Right renal pelvis (tissue), 4 donors: ENCODE results near the gene ADORA1. TPM values are rescaled to one million over a fixed set of nuclear protein-coding genes. Genes with fewer than 3 reads are reported as not detected.

Experiments
- DNase-seq, 4 donors: peaks; one replicate each; pipeline ENCODE4 v3.0.0-alpha.2; 2013; ENCODE audit warnings: low read depth in 4 of 4, low spot score in 3 of 4, missing footprints in 1 of 4
- polyA plus RNA-seq, 4 donors: library from polyadenylated mRNA; unstranded; fragments of 120-200 nt; gene quantifications; one replicate each; pipeline ENCODE4 v1.2.1, GENCODE V29; 2013; ENCODE audit not compliant: insufficient read length in 4 of 4

The ADORA1 gene
- polyA plus RNA-seq, 4 donors = 5.8 to 6.9 (median 6.5) TPM

DNA sequence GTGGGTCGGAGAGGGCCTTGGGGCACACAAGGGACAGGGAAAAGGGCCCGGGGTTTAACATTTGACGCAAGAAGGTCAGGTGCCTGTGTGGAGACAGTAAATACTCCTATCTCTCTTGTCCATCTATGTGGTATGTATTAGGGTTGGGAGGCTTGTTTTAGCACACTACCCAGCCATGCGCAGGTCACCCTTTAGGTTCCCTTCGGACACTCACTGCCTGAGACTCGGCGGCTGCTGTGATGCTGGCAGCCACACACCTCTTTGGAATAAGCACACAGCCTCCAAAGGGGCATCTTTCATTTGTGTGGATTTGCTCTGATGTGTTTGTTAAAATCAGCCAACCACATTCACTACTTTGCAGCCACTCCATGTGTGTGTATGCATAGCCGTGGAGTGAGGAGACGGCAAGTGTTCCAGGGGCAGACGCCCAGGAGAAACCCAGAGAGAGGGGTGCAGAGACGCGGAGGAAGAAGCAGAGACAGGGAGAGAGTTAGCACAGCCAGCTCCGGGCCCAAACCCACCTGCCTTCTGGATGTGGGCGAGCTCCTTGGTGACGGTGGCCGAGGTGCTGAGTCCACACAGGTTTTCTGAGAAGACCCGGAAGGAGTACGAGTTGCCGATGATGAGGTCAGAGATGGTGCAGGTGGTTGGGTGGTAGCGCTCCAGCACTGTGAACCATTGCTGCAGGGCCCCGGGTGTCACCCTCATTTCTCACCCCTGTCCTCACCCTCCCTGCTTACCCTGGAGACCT lies 42.4 kb downstream of the ADORA1 start:
- no peak for DNase-seq

DNA sequence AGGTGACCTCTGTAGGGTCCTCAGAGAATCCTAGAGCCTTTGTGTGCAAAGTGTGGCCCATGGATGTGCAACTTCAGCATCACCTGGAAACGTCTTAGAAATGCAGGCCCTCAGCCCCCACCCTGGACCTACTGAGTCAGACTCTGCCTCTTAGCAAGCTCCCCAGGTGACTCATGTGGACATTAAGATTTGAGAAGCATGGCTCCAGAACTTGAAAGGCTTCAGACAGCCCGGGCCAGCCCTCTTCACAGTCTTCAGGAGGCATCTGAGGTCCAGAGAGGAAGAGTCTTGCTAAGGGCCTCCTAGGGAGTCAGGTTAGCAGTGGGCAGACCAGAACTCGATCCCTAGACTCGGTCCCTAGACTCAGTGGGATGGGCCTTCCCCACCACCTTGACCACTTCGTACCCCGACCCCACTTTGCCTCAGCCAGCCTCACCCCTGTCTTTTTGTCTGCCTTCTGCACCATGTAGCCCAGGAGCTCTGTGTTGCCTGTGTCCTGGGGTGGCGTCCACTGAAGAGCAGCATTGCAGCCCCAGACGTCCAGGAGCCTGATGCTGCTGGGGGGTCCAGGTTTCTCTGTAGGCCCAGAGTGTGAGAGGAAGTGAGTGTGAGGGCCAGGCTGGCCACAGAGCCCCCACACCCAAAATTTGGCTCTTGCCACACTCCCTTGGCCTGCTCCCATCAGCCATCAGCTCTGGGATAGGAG lies 43.3 kb downstream of the ADORA1 start:
- DNase-seq = no peak

DNA sequence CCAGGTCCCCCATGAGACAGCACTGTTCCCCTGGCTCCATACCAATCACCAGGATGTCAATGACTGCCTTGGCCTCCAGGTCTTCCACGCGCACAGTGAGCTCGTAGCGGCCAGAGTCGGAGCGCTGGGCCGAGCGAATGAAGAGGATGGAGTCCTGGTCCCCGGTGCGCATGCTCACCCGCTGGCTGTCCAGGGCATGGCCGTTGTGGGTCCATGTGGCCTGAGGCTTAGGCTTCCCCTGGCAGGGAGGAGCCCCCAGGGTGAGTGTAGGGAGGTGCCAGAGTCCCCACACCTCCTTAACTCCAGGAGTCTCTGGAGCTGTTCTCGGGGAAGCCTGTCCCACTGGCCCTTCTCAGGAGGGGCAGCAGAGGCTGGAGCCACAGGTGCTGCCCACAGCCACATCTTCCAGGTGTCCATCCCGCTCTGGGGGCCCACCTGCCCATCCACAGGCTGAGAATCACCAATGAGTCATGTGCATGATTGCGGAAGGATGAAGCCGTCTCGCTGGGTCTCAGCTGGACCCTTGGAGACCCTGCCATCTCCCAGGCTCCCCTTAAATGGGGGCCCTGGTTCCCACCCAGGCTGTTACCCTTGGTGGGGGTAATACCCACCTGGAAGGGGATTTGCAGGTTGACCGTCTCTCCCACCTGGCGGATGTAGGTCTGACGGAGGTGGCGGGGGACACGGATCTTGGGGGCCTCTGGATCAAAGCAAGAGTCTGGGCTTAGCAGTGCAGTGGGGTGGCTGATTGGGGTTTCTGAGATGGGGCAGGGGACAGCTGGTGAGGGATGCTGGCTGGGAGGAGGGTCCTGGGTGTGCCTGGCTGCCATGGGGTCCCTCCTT lies 44.0 kb downstream of the ADORA1 start:
- no peak for DNase-seq

DNA sequence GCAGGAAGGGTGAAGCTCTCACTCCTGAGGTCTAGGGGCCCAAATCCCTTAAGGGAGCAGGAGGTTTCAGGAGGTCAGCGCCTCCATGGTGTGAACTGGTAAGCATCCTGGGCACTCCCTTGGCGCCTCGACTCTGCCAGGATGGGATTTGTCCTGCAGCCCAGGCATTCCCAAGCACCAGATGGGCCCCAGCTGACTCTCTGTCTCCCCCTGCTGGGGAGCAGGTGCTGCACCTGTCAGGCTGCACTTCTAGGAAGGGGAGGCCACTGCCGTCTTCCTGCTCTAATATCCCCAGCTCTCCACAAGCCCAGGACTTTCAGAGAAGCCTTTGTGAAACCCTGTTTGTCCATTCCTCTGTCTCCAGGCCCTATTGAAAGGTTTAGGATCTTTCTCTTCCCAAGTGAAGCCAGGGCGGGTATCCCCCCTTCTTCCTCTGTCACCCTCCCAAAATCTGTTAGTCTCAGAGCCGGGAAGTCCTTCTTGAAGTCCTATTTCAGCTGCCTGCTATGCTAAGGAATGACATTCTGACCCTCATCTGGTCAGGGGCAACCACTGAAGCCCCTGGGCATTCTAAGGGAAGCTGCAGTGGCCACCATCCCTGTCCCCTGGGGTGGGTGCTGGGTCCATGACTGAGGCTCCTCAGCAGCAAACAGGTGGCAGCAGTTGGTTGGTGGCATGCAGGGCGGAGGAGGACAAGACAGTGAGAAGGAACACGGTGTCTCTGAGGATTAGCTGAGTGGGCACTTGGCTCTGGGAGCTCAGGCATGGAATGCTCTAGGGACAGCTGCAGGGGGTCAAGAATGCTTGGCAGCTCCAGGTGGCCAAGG lies 44.9 kb downstream of the ADORA1 start:
- DNase-seq = no peak

DNA sequence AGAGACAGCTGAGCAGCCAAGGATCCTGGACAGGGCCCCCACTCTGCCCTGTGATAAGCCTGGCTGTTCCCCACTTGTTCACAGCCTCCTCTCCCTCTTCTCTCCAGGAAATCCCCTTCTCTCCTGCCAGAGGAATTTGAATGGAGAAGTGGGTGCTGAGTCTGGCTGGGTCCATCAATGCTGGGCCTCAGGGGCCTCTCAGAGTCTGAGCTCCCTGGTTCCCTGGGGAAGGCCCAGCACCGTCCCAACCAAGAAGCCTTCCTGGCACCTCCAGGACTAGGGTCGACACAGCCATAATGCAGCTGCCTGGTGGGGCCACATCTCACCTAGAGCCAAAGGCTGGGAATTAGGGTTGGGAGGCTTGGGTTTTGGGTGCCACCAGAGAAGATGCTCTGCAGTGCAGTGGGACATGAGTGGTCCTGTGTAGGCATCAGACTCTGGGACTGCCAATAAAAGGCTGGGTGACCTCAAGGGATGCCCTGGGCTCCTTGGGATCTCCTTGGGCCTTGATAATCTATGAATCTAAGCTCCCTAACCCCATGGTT lies 45.6 kb downstream of the ADORA1 start:
- DNase-seq = no peak

DNA sequence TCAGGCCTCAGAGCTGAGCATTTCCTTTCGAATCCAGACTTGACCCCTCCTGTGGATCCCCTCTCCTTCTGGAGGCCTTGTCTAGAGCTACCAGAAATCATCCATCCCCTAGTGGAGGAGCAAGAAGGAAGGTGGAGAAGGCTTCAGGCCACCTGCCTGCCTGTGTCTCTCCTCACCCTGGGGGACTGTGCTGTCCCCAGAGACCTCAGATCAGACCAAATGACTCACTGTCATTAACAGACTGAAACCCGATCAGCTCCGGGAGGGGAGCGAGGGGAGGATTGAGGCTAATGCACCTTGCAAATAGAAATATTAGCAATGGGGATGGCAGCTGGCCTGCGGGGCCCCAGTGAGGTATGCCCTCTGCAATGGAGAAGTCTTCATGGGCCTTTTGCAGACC lies 46.0 kb downstream of the ADORA1 start:
- DNase-seq = no peak

DNA sequence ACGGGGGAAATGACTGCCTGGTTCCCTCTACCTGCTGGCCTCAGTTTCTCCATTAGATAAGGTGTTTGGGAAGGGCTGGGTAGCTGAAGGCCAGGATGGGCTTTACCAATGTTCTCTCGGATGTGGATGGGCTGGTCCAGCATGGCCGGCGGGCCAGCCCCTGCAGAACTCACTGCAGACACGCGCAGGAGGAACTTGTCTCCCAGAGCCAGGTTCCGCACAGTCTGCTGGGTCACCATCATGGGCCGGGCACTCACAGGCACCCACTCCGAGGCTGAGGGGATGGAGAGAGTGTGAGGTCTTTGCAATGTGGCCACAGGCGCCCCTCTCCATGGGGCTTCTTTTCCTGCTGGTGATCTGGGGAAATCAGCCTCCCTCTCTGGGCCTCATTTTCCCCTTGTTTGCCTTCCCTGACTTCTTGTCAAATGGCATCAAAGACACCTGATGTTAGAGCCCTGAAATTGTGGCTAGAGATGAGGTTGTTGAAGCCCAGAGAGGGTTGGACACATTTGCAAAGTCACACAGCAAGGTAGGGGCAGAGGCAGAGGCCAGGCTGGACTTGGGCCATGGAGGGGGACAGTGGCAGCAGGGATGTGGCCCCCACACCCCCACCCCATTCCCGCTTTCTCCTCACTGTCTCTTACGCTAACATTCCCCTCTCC lies 46.9 kb downstream of the ADORA1 start:
- no peak for DNase-seq

DNA sequence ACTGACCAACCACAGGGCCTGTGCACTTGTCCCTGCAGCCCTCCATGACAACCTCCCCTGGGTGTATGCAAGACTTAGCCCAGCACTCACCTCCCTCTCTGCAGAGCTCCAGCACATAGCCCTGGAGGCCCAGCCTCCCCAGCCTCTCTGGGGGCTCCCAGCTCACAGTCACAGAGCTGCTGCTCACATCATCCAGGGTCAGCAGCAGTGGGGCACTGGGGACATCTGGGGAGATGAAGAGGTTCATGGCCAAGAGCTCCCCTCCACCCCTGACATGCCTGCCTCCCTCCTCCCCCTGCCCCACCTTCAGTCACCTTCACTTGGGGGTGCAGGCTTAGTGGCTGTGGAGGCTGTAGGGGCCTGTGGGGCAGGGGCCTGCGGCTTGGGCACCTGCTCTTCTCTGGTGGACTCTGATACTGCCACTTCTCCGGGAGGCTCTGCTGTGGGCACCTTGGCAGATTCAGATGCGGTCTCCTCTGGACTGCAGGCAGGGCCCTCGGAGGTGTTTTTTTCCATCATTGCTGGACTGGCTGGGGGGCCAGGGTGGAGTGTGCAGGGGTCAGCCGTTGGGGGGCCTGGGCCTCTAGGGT lies 47.8 kb downstream of the ADORA1 start, which contains the start of gene MYBPH:
Gene MYBPH, minus strand, starts transcription at position 590 of the 590 bp plus-strand sequence. Its CDS starts 71 bp downstream, at position 519.
- DNase-seq = no peak

DNA sequence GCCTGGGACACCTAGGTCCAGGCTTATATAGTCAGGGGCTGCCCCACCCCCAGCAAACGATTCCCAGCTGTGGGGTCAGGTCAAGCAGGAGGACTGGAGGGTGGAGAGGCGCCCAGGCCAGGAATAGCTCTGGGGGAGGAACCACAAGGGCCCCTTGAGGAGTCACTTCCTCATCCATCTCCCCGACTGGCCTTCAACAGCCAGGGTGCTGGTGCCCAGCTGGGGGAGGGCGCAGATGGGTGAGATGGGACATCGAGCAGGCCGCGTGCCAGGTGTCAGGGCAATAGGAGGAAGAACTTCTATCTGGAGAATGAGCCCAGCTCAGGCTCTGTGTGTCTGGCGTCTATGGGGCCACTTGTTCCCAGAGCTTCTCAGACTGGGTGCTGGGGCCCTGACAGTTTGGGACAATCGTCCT lies 48.3 kb downstream of the ADORA1 start:
- DNase-seq = no peak

DNA sequence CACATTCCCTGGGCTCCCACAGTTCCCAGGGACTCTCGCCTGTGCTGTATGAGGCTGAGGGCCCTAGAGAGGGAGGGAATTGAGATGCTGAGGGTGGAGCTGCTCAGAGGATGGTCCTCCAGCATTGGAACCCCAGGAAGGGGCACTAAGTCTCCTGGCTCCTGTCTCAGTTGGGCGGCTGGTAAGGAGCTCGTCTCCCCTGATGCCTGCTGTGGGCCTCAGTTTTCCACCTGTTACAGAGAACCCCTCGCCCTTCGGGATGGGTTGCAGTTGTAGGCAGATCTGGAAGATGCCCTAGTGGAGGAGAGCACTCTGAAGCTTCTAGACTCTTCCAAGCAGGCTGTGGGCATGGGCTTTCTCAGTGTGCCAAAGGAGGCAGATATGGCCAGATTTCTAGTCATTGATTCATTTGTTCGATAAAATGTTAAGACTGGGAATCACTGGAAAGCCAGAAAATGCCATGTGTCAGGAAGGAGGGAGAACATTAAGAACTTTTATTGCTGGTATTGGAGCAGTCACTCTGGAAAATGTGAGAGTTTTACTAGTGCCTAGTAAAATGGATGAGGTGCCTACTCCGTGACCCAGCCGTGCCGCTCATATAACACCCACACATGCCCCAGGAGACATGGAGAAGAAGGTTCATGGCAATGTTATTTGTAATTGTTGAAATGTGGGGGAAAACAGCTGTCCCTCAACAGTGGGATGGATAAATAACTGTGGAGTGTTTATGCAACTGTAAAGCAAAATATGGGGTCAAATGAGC lies 48.9 kb downstream of the ADORA1 start:
- DNase-seq = no peak

DNA sequence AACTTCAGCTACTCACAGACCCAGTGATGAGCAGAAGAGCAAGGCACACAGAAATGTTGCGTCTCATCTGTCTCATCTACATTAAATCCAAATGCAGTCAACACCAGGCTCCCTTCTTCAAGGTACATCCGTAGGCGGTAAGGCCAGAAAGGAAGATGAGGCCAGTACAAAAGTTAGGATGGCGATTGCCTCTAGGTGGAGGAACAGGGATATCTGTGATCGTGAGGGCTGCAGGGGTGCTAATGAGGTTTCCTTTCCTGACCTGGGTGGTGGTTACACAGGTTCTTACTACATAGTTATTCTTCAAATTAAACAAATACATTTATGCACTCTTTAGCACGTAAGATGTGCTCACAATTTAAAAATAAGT lies 49.5 kb downstream of the ADORA1 start:
- no peak for DNase-seq

DNA sequence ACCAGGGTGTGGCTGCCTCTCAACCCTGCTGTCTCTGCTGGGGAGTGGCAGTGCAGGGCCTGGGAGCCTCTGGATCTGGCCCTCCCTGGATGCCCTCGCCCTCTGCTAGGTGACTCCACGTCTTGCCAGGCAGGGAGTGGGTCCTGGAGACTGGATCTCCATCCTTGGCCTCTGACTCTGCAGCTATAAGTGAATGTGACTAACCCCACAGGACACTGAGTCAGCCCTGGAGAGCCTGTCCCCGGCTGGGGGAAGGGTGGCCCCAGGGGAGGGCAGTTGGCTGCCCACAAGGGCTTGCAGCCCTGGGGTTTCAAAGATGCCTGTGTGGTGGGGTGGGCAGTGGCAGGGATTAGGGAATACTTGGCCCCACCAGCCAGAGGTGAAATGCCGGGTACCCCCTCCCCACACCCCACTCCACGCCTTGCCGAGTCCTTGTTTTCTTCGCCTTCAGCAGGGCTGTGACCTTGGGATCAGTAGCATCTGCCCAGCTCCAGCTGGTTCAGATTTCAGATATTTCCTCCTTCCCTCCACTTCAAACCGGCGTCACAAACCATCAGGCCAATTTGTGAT lies 50.0 kb downstream of the ADORA1 start:
- no peak for DNase-seq

DNA sequence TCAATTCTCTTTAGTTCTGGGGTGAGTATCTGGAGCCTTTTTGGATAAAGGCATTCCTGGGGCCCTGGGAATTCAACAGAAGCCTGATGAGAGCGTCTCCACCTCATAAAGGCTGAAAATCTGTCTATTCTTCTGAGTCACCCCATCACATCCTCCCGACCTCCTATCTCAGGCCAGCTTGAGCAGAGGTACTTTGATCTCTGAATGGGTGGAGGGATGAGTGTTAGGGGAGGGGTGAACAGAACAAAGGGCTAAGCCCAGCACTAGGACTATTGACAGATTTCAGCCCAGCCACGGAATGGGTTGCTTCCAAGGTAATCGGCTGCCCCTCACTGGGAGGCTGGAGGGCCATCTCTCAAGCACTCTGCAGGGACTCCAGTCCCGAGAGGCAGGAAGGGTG lies 50.6 kb downstream of the ADORA1 start:
- no peak for DNase-seq

DNA sequence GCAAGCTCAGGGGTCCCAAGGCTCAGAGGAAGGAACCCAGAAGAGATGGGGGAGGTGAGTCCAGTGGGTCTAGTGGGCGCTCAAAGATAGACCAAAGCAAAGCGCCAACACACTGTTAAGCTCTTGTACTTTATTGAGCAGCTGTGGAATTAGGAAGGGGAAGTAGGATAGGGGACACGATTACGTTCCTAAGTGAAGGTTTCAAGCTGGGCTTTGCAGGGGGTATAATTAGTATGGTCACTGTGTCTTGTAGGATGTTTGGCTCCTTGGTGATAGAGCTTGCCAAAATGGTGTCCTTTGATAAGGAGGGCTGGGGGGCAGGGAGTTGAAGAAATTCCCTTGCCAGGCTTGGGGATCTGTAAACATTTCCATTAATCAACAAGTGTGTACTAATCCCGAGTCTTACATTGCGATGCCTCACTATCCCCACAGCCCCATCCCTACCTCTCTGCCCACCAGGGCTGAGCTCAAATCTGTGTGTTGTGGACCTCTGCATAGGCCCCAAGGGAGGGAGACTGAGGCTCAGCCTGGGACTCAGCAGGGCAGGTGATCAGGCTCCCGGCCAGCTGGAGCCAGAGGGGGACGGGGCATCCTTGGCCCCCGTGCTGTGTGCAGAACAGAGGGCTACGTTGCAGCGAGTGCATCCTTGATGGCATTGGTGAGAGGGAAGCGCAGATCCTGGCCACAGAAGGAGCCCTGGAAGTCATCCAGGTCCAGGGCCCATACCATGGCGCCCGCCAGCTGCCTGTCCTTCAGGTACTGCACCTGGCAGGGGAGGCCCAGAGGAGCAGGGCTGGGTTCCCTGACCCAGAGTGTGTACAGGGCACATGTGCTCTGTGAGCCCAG lies 51.5 kb downstream of the ADORA1 start:
- DNase-seq = no peak

DNA sequence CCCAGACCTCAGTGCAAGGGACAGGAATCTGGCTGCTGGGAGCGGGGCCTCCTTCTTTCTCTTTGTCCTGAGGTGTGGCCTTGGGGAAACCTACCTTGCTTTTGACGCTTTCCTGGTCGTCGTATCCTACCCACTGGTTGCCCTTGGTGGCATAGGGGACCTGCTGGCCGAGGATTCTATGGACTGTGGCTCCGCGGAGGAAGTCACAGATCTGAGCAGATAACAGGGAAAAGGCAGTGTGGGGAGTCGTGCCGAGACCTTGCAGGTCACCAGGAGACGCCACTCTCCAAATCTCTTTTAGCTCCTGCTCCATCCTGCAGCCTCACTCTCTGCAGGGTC lies 52.1 kb downstream of the ADORA1 start:
- DNase-seq = no peak

DNA sequence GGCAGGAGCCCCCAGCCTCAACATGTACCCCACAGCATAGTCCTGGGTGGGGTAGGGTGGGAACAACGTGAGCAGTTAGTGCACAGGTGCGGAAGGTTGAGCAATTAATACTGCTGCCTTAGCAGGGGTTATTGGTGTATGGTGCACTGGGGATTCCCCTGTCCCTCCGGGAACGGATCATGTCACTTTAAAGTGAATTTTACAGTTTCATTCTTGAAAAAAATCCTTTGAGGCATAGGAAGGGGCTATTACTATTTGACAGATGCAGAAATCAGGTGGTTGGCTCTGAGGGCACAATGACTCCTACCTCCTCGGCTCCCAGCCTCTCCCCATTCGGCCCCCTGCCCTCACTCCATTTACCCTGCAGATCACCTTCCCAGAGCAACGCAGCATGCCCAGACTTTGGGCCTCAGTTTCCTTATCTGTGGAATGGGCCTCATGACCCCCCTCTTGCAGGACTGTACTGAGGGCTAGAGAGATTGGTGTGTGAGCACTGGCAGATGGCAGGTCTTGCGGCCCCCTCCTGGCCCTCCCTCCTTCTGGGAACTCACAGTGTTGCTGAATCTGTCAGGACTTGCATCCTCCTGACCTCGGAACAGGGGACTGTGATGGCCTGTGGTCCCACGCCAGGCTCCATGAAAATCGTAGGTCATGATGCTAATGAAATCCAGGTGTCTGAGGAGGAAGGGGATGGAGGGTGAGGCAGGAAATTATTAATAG lies 53.2 kb downstream of the ADORA1 start:
- DNase-seq = no peak
